Measurements from ENCODE around the gene OR2AP1. TPM values are rescaled to one million over a fixed set of nuclear protein-coding genes. Genes with fewer than 3 reads are reported as not detected.
"Not testable (repeated sequence)": the region's sequence is repeated elsewhere in the genome, so short reads cannot be mapped to it uniquely, and the experiment has no call there.

OR2AP1 gene
- total RNA-seq (2014; rRNA removed; shearing (Covaris generic)): not detected in 2 replicates

- no peak for DNase-seq (ENCODE audit: low read depth)
Measured at GRCh38 chr12:55572168-55572567, at the start of gene OR2AP1. TSS of gene OR2AP1 (plus strand) at chr12:55572468. CDS start at chr12:55574415, 1,947 bp downstream.

- DNase-seq (ENCODE audit: low read depth): not testable (repeated sequence)
Measured at GRCh38 chr12:55548235-55548634, 24.0 kb upstream of the OR2AP1 start.

GRCh38 chr12:55548756-55549155, 23.5 kb upstream of the OR2AP1 start:
- no peak for DNase-seq (ENCODE audit: low read depth)

GRCh38 chr12:55549302-55549701, 23.0 kb upstream of the OR2AP1 start, which contains the start of gene OR6C4:
TSS of gene OR6C4 (plus strand) at chr12:55549602. CDS start at chr12:55551227, 1,625 bp downstream.
- no peak for DNase-seq (ENCODE audit: low read depth)

- DNase-seq (ENCODE audit: low read depth): no peak
Measured at GRCh38 chr12:55554296-55554695, 18.0 kb upstream of the OR2AP1 start.

GRCh38 chr12:55570060-55570459, 2.2 kb upstream of the OR2AP1 start:
- DNase-seq (ENCODE audit: low read depth): not testable (repeated sequence)

GRCh38 chr12:55570689-55571088, 1.6 kb upstream of the OR2AP1 start:
- DNase-seq (ENCODE audit: low read depth): not testable (repeated sequence)

GRCh38 chr12:55582066-55582465, 9.8 kb downstream of the OR2AP1 start:
- no peak for DNase-seq (ENCODE audit: low read depth)

GRCh38 chr12:55585817-55586216, 13.5 kb downstream of the OR2AP1 start:
- no peak for DNase-seq (ENCODE audit: low read depth)

GRCh38 chr12:55590152-55590551, 17.9 kb downstream of the OR2AP1 start:
- not testable (repeated sequence) for DNase-seq (ENCODE audit: low read depth)

GRCh38 chr12:55607821-55608594, 35.7 kb downstream of the OR2AP1 start:
- no peak for DNase-seq (ENCODE audit: low read depth)

- DNase-seq (ENCODE audit: low read depth): no peak
Measured at GRCh38 chr12:55610598-55610997, 38.3 kb downstream of the OR2AP1 start.

- no peak for DNase-seq (ENCODE audit: low read depth)
Measured at GRCh38 chr12:55612646-55613045, 40.4 kb downstream of the OR2AP1 start.

GRCh38 chr12:55614764-55615163, 42.5 kb downstream of the OR2AP1 start:
- DNase-seq (ENCODE audit: low read depth): no peak

GRCh38 chr12:55619354-55620138, 47.3 kb downstream of the OR2AP1 start:
- peak; percentile 86 for DNase-seq (ENCODE audit: low read depth)

GRCh38 chr12:55624056-55624455, 51.8 kb downstream of the OR2AP1 start:
- no peak for DNase-seq (ENCODE audit: low read depth)

Other genes with a start within 250 kb of the OR2AP1 start
- not detected in 2 replicates for gene OR6C3, start 241.7 kb upstream of the OR2AP1 start, total RNA-seq (2014; rRNA removed; shearing (Covaris generic))
- not detected in 2 replicates for gene OR6C75, start 209.5 kb upstream of the OR2AP1 start, total RNA-seq (2014; rRNA removed; shearing (Covaris generic))
- not detected in 2 replicates for gene OR6C65, start 171.9 kb upstream of the OR2AP1 start, total RNA-seq (2014; rRNA removed; shearing (Covaris generic))
- not detected in 2 replicates for gene OR6C76, start 146.2 kb upstream of the OR2AP1 start, total RNA-seq (2014; rRNA removed; shearing (Covaris generic))
- not detected in 2 replicates for gene OR6C2, start 128.4 kb upstream of the OR2AP1 start, total RNA-seq (2014; rRNA removed; shearing (Covaris generic))
- not detected in 2 replicates for gene OR6C70, start 102.3 kb upstream of the OR2AP1 start, total RNA-seq (2014; rRNA removed; shearing (Covaris generic))
- not detected in 2 replicates for gene OR6C68, start 80.1 kb upstream of the OR2AP1 start, total RNA-seq (2014; rRNA removed; shearing (Covaris generic))
- gene OR6C4, start 22.9 kb upstream of the OR2AP1 start, total RNA-seq (2014; rRNA removed; shearing (Covaris generic)): not detected in 2 replicates
- not detected in 2 replicates for gene OR10P1, start 64.4 kb downstream of the OR2AP1 start, total RNA-seq (2014; rRNA removed; shearing (Covaris generic))
- gene ITGA7, start 135.4 kb downstream of the OR2AP1 start, total RNA-seq (2014; rRNA removed; shearing (Covaris generic)): 11.4 and 15.1 TPM in 2 replicates
- 155 and 170 TPM in 2 replicates for gene BLOC1S1, start 143.6 kb downstream of the OR2AP1 start, total RNA-seq (2014; rRNA removed; shearing (Covaris generic))
- 6.0 and 6.7 TPM in 2 replicates for gene RDH5, start 147.9 kb downstream of the OR2AP1 start, total RNA-seq (2014; rRNA removed; shearing (Covaris generic))
- gene CD63, start 156.5 kb downstream of the OR2AP1 start, total RNA-seq (2014; rRNA removed; shearing (Covaris generic)): 1,417 and 1,738 TPM in 2 replicates
- 1.6 and 2.1 TPM in 2 replicates for gene GDF11, start 170.7 kb downstream of the OR2AP1 start, total RNA-seq (2014; rRNA removed; shearing (Covaris generic))
- 110 and 137 TPM in 2 replicates for gene SARNP, start 245.3 kb downstream of the OR2AP1 start, total RNA-seq (2014; rRNA removed; shearing (Covaris generic))
- gene ORMDL2, start 245.6 kb downstream of the OR2AP1 start, total RNA-seq (2014; rRNA removed; shearing (Covaris generic)): 25.5 and 37.1 TPM in 2 replicates